Measurements from ENCODE around the gene MLF2.

DNA sequence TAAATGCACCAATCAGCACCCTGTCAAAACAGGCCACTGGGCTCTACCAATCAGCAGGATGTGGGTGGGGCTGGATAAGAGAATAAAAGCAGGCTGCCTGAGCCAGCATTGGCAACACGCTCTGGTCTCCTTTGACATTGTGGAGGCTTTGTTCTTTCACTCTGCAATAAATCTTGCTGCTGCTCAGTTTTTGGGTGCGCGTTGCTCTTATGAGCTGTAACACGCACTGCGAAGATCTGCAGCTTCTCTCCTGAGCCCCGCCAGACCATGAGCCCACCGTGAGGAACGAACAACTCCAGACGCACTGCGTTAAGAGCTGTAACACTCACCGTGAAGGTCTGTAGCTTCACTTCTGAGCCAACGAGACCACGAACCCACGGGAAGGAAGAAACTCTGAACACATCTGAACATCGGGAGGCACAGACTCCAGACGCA is 44.0 kb downstream of the MLF2 start:
- TF ChIP-seq, protein P1, sequence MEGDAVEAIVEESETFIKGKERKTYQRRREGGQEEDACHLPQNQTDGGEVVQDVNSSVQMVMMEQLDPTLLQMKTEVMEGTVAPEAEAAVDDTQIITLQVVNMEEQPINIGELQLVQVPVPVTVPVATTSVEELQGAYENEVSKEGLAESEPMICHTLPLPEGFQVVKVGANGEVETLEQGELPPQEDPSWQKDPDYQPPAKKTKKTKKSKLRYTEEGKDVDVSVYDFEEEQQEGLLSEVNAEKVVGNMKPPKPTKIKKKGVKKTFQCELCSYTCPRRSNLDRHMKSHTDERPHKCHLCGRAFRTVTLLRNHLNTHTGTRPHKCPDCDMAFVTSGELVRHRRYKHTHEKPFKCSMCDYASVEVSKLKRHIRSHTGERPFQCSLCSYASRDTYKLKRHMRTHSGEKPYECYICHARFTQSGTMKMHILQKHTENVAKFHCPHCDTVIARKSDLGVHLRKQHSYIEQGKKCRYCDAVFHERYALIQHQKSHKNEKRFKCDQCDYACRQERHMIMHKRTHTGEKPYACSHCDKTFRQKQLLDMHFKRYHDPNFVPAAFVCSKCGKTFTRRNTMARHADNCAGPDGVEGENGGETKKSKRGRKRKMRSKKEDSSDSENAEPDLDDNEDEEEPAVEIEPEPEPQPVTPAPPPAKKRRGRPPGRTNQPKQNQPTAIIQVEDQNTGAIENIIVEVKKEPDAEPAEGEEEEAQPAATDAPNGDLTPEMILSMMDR (IDR thresholded peaks at IDR 0.05; ENCODE audit: low read length): no peak
- TF ChIP-seq EZH2 (optimal IDR thresholded peaks at IDR 0.05; ENCODE audit: low read depth, low read length): no peak
